ENCODE measurements around the gene CEP350. TPM values are rescaled to one million over a fixed set of nuclear protein-coding genes. Genes with fewer than 3 reads are reported as not detected.

The CEP350 gene
- total RNA-seq, 6 experiments from 2014 or later = 22.1 to 26.7 (median 25.2) TPM

DNA sequence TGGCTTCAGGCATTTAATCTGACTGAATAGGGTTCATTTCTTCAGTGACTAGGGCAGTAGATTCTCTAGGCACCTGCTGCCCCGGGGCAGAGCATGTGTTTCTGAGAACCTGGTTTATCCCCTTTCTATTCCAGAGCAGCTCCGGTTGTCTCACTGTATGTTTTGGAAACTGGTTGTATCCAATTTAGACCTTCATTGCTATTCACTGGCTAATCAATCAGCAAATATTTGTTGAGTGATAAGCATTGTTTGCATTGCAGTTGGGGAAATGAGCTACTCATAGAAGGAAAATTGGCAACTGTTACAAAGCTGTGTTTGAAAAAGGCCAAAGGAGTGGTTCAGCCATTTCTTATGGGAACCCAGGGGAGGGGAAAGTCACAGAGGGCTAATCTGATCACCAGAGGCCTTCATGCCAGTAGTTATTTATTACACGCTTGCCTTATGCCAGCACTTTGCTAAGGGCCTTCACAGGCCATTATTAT, 203.0 kb downstream of the CEP350 start:
- DNase-seq = no peak
- H3K27ac Mint-ChIP-seq = peak overlapping the region; percentile 82
- peak overlapping the region; percentile 96 for H3K4me3 Mint-ChIP-seq
- peaks cover 33% of the 10 kb centered on the region; the same call in 1 of the 2 replicates for H3K36me3 Mint-ChIP-seq (ENCODE audit: low read depth)
- H3K27me3 Mint-ChIP-seq (ENCODE audit: insufficient read depth) = no peaks in the 10 kb centered on the region; the same call in none of the 2 replicates
- H3K4me1 Mint-ChIP-seq (ENCODE audit: low read depth) = peaks cover 70% of the 10 kb centered on the region
- no peaks in the 10 kb centered on the region for H3K9me3 Mint-ChIP-seq
- TF ChIP-seq, protein P1, sequence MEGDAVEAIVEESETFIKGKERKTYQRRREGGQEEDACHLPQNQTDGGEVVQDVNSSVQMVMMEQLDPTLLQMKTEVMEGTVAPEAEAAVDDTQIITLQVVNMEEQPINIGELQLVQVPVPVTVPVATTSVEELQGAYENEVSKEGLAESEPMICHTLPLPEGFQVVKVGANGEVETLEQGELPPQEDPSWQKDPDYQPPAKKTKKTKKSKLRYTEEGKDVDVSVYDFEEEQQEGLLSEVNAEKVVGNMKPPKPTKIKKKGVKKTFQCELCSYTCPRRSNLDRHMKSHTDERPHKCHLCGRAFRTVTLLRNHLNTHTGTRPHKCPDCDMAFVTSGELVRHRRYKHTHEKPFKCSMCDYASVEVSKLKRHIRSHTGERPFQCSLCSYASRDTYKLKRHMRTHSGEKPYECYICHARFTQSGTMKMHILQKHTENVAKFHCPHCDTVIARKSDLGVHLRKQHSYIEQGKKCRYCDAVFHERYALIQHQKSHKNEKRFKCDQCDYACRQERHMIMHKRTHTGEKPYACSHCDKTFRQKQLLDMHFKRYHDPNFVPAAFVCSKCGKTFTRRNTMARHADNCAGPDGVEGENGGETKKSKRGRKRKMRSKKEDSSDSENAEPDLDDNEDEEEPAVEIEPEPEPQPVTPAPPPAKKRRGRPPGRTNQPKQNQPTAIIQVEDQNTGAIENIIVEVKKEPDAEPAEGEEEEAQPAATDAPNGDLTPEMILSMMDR (IDR thresholded peaks at IDR 0.05) = no peak

DNA sequence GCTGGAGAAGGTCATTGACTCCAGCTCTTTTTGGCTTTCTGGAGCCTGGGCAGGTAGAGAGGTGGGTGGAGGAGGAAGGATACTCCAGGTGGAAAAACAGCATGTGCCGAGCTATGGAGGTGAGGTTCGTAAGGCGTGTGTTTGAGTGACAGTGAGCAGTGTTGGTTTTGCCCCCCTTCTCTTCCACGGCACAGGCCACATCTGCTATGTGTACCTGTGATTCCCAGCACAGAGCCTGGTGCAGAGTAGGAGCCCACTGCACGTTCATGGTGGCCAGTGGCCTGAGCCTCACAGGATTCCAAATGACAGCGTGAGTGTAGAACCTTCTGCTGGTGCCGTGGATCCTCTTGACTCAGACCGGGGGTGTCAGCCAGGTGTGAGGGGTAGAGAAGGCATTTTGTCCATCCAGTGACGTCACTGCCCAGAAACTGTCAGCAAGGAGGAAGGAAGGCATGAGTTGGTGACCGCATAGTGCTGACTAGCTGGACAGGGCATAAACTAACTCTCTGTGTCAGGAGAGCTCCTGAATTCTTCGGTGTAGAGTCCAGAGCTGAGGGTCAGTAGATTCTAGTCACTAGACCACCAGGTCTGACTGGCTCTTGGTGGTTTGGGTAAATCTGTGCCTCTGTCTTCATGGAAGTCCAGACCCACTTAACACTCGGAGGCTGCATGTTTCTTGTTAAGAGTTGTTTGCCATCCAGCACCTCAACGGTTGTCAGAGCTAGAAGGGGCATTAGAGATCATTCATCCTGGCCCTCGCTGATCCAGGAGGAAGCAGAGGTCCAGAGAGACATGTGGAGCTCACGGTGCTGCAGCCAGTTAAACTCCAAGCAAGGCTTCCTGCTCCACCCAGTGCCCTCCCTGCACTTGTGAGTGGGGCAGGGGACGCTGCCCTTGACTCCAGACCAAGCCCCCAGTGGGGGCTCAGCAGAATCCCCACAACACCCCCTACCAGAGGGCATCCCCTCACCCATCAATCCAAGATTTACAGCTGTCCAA, 203.8 kb downstream of the CEP350 start:
- H3K4me1 Mint-ChIP-seq (ENCODE audit: low read depth) = peaks cover 61% of the 10 kb centered on the region
- TF ChIP-seq, protein P1 (IDR thresholded peaks at IDR 0.05) = no peak
- H3K36me3 Mint-ChIP-seq (ENCODE audit: low read depth) = peaks cover 33% of the 10 kb centered on the region; the same call in 1 of the 2 replicates
- no peaks in the 10 kb centered on the region; the same call in 1 of the 2 replicates for H3K27me3 Mint-ChIP-seq (ENCODE audit: insufficient read depth)
- no peaks in the 10 kb centered on the region for H3K9me3 Mint-ChIP-seq
- DNase-seq = no peak
- H3K27ac Mint-ChIP-seq = peak overlapping the region; percentile 82
- peak overlapping the region; percentile 96 for H3K4me3 Mint-ChIP-seq

DNA sequence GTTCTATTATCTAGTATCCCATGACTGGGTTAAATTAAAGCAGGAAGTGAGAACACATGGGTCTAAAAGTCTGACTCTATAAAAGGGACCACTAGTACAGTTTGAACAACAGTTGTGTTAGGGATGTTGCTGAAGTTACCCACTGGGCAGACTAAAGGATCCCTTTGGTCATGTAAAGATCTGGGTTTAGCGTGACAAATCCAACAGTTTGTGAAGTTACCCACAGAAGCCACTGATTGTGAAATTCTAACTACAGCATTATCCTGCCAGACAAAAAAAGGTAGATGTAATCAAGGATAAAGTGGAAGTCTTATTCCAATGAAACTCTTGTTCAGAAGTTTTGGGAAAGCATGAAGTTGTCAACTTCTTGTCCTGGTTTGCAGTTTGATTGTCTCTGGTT, 205.7 kb downstream of the CEP350 start:
- DNase-seq = no peak
- no peaks in the 10 kb centered on the region for H3K9me3 Mint-ChIP-seq
- peaks cover 33% of the 10 kb centered on the region for H3K36me3 Mint-ChIP-seq (ENCODE audit: low read depth)
- H3K4me3 Mint-ChIP-seq = no peak overlapping the region
- TF ChIP-seq, protein P1 (IDR thresholded peaks at IDR 0.05) = no peak
- H3K27me3 Mint-ChIP-seq (ENCODE audit: insufficient read depth) = no peaks in the 10 kb centered on the region; the same call in 1 of the 2 replicates
- no peak overlapping the region for H3K27ac Mint-ChIP-seq
- peaks cover 63% of the 10 kb centered on the region for H3K4me1 Mint-ChIP-seq (ENCODE audit: low read depth)

DNA sequence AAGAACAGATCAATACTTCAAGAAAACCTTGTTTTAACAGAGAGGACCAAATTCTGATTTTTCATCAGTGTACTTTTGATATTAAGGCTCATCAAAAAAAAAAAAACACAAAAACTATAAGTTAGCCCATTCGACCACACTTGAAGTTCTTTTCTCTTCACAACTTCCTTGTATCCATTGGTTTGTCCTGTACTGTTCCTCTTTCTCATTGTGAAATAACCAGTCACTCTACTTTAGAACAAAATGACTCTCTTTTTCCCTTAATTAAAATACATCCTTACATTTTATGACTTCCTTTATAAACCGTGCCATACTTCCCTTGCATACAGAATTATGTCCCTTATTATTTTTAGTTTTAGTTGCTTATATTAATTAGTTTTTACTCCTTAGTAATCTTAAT, 208.4 kb downstream of the CEP350 start:
- H3K9me3 Mint-ChIP-seq = no peaks in the 10 kb centered on the region
- H3K4me3 Mint-ChIP-seq = no peak overlapping the region
- H3K4me1 Mint-ChIP-seq (ENCODE audit: low read depth) = peaks cover 42% of the 10 kb centered on the region
- no peak overlapping the region for H3K27ac Mint-ChIP-seq
- TF ChIP-seq, protein P1 (IDR thresholded peaks at IDR 0.05) = no peak
- DNase-seq = no peak
- peaks cover 2% of the 10 kb centered on the region for H3K27me3 Mint-ChIP-seq (ENCODE audit: insufficient read depth)
- peaks cover 28% of the 10 kb centered on the region for H3K36me3 Mint-ChIP-seq (ENCODE audit: low read depth)

Other genes starting within 250 kb of the CEP350 start
- not detected for gene FAM163A, start 211.5 kb upstream of the CEP350 start, total RNA-seq (2021; fragmentation: NEBNext Ultra II Directional; extraction: Animal tissue kit (Norgen Biotek cat#: 25700))
- 100 to 1,000 TPM in 5 of 6 experiments, 10 to 100 TPM in 1; 89.7 to 127 (median 108) TPM for gene TOR1AIP2, start 77.0 kb upstream of the CEP350 start, total RNA-seq (2021; fragmentation: NEBNext Ultra II Directional; extraction: Animal tissue kit (Norgen Biotek cat#: 25700))
- 10 to 100 TPM; 39.6 to 51.8 (median 48.9) TPM for gene TOR1AIP1, start 72.5 kb upstream of the CEP350 start, total RNA-seq (2021; fragmentation: NEBNext Ultra II Directional; extraction: Animal tissue kit (Norgen Biotek cat#: 25700))
- 100 to 1,000 TPM; 321 to 467 (median 352) TPM for gene QSOX1, start 200.1 kb downstream of the CEP350 start, total RNA-seq (2021; fragmentation: NEBNext Ultra II Directional; extraction: Animal tissue kit (Norgen Biotek cat#: 25700))

Data from HFFc6 (cell line).